GM21360 (cell line): Measurements from ENCODE around the gene ADAD2.

ENCODE experiments used
- ATAC-seq: cut with Tn5 transposase; IDR thresholded peaks from one replicate; pipeline ENCODE4 v1.9.1; 2021; ENCODE audit warnings: mild to moderate bottlenecking, moderate library complexity; ENCODE audit not compliant: unreplicated experiment

Gene ADAD2

GRCh38 chr16:84244728-84245127 lies 53.8 kb downstream of the ADAD2 start:
- no peak for ATAC-seq

- no peak for ATAC-seq
Observed at GRCh38 chr16:84245956-84246678, 55.2 kb downstream of the ADAD2 start.

DNA sequence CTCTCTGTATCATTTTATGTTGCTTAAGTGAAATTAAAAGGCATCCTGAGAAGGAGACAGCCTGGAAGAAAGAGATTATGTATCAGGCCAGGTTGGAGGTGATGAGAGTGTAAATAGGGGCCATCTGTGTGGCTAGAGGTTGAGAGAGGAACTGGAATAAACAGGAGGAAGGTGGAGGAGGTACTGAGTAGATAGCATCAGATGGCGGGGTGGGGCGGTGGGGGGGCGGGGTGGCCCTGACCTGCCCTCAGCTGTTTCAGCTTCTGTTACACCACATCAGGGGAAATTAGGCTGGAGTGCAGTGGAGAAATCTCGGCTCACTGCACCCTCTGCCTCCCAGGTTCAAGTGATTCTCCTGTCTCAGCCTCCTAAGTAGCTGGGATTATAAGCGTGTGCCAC lies 55.7 kb downstream of the ADAD2 start:
- ATAC-seq: no peak
